ENCODE results near the gene SHC4. TPM values are rescaled to one million over a fixed set of nuclear protein-coding genes. Genes with fewer than 3 reads are reported as not detected.

The SHC4 gene
- total RNA-seq (2014; rRNA removed; shearing (Covaris generic)): 0.43 and 0.76 TPM in 2 replicates
- 0.45 and 0.99 TPM in 2 replicates for polyA plus RNA-seq (2016; fragmentation: Nextera tagmentation; extraction: Ambion mirVana)

GRCh38 chr15:48963524-48964113, at the start of gene SHC4:
TSS of gene SHC4 (minus strand) at chr15:48963919. CDS start at chr15:48963015, 904 bp downstream.
- Histone ChIP-seq H3K9me3 (ENCODE audit: low read depth) (no peaks in the 10 kb centered on the region), H3K4me2 (ENCODE audit: unreplicated experiment) (peak within 1 kb of the TSS; percentile 99), H3K27me3 (replicated peaks; ENCODE audit: insufficient read depth) (no peaks in the 10 kb centered on the region), H3K36me3 (ENCODE audit: low read depth) (no peaks in the 10 kb centered on the region), H3K4me3 (peak within 1 kb of the TSS; percentile 89), H3K27ac (peak within 1 kb of the TSS; percentile 42), H3K79me2 (ENCODE audit: insufficient read depth) (no peaks in the 10 kb centered on the region), H3F3A (ENCODE audit: insufficient read depth) (peaks cover 14% of the 10 kb centered on the region), H2AFZ (peak within 1 kb of the TSS; percentile 91), H3K9me2 (ENCODE audit: insufficient read depth) (no peaks in the 10 kb centered on the region), H3K4me1 (ENCODE audit: insufficient read depth) (peaks cover 11% of the 10 kb centered on the region; the same call in 1 of the 2 replicates), H4K20me1 (ENCODE audit: insufficient read depth) (no peaks in the 10 kb centered on the region), H3K9ac (peak within 1 kb of the TSS; percentile 67)
- DNase-seq: peak; percentile 92
- 0 to 1% methylated on average over 16 of the region's 16 CpGs for WGBS, 2 experiments (ENCODE audit: low coverage in 1 of 2, low lambda C conversion rate in 2 of 2, missing lambda C conversion rate in 2 of 2)
- in situ Hi-C loops (cut with MboI): loop anchor here (10.0 kb wide), 1 partner anchor 99 kb away; no protein-coding TSS in a partner anchor
- TF ChIP-seq EZH2 (IDR thresholded peaks at IDR 0.05; ENCODE audit: insufficient read depth, poor library complexity, severe bottlenecking) (no peak), EZH2phosphoT487 (IDR thresholded peaks at IDR 0.05; ENCODE audit: insufficient read depth, low read depth) (no peak)

DNA sequence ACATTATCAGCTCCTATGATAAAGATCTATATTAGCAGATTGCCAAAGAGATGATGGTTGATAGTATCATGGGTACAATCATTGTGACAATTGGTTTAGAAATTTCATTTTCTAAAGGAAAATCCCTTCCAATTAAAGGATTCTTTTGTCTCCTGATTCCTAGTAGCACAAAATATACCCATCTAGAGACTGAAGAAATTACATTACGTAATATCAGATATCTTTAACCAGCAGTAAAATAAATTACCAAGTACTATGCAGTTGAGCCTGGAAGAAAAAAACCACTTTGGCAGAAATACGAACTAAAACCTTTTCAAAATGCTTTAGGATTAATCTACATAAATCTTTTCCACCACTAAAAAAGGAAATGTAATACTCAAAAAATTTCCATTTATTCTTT, 35.6 kb upstream of the SHC4 start:
- no peak overlapping the region for H2AFZ ChIP-seq
- H3K4me2 ChIP-seq (ENCODE audit: unreplicated experiment): no peak overlapping the region
- peaks cover 49% of the 10 kb centered on the region for H3K36me3 ChIP-seq (ENCODE audit: low read depth)
- no peaks in the 10 kb centered on the region for H3K27me3 ChIP-seq (replicated peaks; ENCODE audit: insufficient read depth)
- TF ChIP-seq EZH2 (IDR thresholded peaks at IDR 0.05; ENCODE audit: insufficient read depth, poor library complexity, severe bottlenecking): no peak
- no peak for DNase-seq
- H3K4me3 ChIP-seq: no peak overlapping the region
- H3K9me2 ChIP-seq (ENCODE audit: insufficient read depth): no peaks in the 10 kb centered on the region
- H3F3A ChIP-seq (ENCODE audit: insufficient read depth): 0 out of 2 replicates have a peak, but pooled peaks cover 9% of the 10 kb centered on the region
- H3K27ac ChIP-seq: no peak overlapping the region
- no peaks in the 10 kb centered on the region for H3K79me2 ChIP-seq (ENCODE audit: insufficient read depth)
- 0 out of 2 replicates have a peak, but pooled peaks cover 4% of the 10 kb centered on the region for H3K4me1 ChIP-seq (ENCODE audit: insufficient read depth)
- no peak overlapping the region for H3K9ac ChIP-seq
- WGBS, 2 experiments (ENCODE audit: low coverage in 1 of 2, low lambda C conversion rate in 2 of 2, missing lambda C conversion rate in 2 of 2): 95 to 98% methylated on average over 2 of the region's 2 CpGs
- in situ Hi-C loops (cut with MboI): no loop called here
- no peaks in the 10 kb centered on the region for H3K9me3 ChIP-seq (ENCODE audit: low read depth)
- no peaks in the 10 kb centered on the region for H4K20me1 ChIP-seq (ENCODE audit: insufficient read depth)

DNA sequence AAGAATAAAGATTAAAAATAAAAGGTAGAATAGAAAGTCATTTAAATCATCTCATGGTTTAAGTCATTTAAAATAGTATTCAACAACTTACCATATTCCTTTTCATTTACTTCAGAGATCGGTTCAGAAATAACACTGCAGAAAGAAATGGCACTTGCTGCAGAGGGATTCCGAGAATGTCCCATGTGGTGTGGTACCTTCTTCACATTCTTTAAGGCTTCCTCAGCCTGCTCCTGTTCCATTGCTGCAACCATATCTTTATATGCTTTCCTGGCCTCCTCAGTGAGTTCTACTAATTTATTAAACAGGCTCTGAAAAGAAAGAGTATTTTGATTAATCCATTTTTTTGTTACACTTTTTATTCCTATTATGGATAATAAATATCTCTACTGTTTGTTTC, 32.6 kb upstream of the SHC4 start:
- Histone ChIP-seq H3K9ac (no peak overlapping the region), H3K27me3 (replicated peaks; ENCODE audit: insufficient read depth) (no peaks in the 10 kb centered on the region), H3K9me3 (ENCODE audit: low read depth) (no peaks in the 10 kb centered on the region), H3F3A (ENCODE audit: insufficient read depth) (0 out of 2 replicates have a peak, but pooled peaks cover 9% of the 10 kb centered on the region), H3K36me3 (ENCODE audit: low read depth) (peaks cover 72% of the 10 kb centered on the region), H3K4me1 (ENCODE audit: insufficient read depth) (peaks cover 8% of the 10 kb centered on the region; the same call in 1 of the 2 replicates), H3K27ac (no peak overlapping the region), H2AFZ (no peak overlapping the region), H3K9me2 (ENCODE audit: insufficient read depth) (no peaks in the 10 kb centered on the region), H3K4me3 (no peak overlapping the region), H4K20me1 (ENCODE audit: insufficient read depth) (no peaks in the 10 kb centered on the region), H3K79me2 (ENCODE audit: insufficient read depth) (no peaks in the 10 kb centered on the region), H3K4me2 (ENCODE audit: unreplicated experiment) (no peak overlapping the region)
- 93 to 100% methylated on average over 2 of the region's 2 CpGs for WGBS, 2 experiments (ENCODE audit: low coverage in 1 of 2, low lambda C conversion rate in 2 of 2, missing lambda C conversion rate in 2 of 2)
- TF ChIP-seq EZH2 (IDR thresholded peaks at IDR 0.05; ENCODE audit: insufficient read depth, poor library complexity, severe bottlenecking): no peak
- no peak for TF ChIP-seq EZH2phosphoT487 (IDR thresholded peaks at IDR 0.05; ENCODE audit: insufficient read depth, low read depth)
- in situ Hi-C loops (cut with MboI): no loop called here
- DNase-seq: peak; percentile 40

- in situ Hi-C loops (cut with MboI): no loop called here
- Histone ChIP-seq H3K36me3 (ENCODE audit: low read depth) (peaks cover 59% of the 10 kb centered on the region), H3K9ac (no peak overlapping the region), H3K4me2 (ENCODE audit: unreplicated experiment) (no peak overlapping the region), H4K20me1 (ENCODE audit: insufficient read depth) (no peaks in the 10 kb centered on the region), H3K79me2 (ENCODE audit: insufficient read depth) (no peaks in the 10 kb centered on the region), H3K4me3 (no peak overlapping the region), H3K27me3 (replicated peaks; ENCODE audit: insufficient read depth) (no peaks in the 10 kb centered on the region), H3K9me2 (ENCODE audit: insufficient read depth) (no peaks in the 10 kb centered on the region), H3K9me3 (ENCODE audit: low read depth) (no peaks in the 10 kb centered on the region), H3F3A (ENCODE audit: insufficient read depth) (0 out of 2 replicates have a peak, but pooled peaks cover 9% of the 10 kb centered on the region), H2AFZ (no peak overlapping the region), H3K27ac (no peak overlapping the region), H3K4me1 (ENCODE audit: insufficient read depth) (peaks cover 8% of the 10 kb centered on the region; the same call in 1 of the 2 replicates)
- DNase-seq: peak; percentile 18
- TF ChIP-seq EZH2phosphoT487 (IDR thresholded peaks at IDR 0.05; ENCODE audit: insufficient read depth, low read depth) (no peak), EZH2 (IDR thresholded peaks at IDR 0.05; ENCODE audit: insufficient read depth, poor library complexity, severe bottlenecking) (no peak)
Measured at GRCh38 chr15:48993380-48993779, 29.7 kb upstream of the SHC4 start.

All from GM23248 (cell line).